GM12878 (cell line): ENCODE measurements around the gene ARHGEF25. TPM values are rescaled to one million over a fixed set of nuclear protein-coding genes. Genes with fewer than 3 reads are reported as not detected.

Experiments
- ATAC-seq: fragments of 200-7000 bp; cut with Tn5 transposase; 3 replicates; pipeline ENCODE4 v1.9.1; 2020; ENCODE audit warnings: mild to moderate bottlenecking, moderate library complexity
- BruUV-seq: library from RNA; stranded (reverse); fragments of 400-500 nt; replicated peaks from 2 replicates; lab custom pipeline; 2021; lab: Mats Ljungman, UMichigan
- CTCF ChIA-PET: fragments of 300-600 bp; sonication (Branson Sonifier 250); formaldehyde crosslinking; extraction: SDS; loops from one replicate; lab custom pipeline; 2021; ENCODE audit warnings: inconsistent platforms; lab: Yijun Ruan, JAX
- POLR2A ChIA-PET: fragments of 350-600 bp; formaldehyde crosslinking; extraction: SDS; loops from one replicate; lab custom pipeline; 2021; ENCODE audit warnings: inconsistent platforms; lab: Charles Lee
- RAD21 ChIA-PET: fragments of 300-600 bp; sonication (Branson Sonifier 250); formaldehyde crosslinking; loops from one replicate; lab custom pipeline; 2023; ENCODE audit warnings: antibody characterized with exemption; ENCODE audit not compliant: unreplicated experiment; lab: Charles Lee
- SMC1A ChIA-PET: fragments of 300-600 bp; sonication (Branson Sonifier 250); formaldehyde crosslinking; loops from one replicate; lab custom pipeline; 2023; ENCODE audit not compliant: unreplicated experiment, uncharacterized antibody; lab: Charles Lee
- DNase-seq: peaks from one replicate; pipeline ENCODE4 v3.0.0-alpha.2; 2011; ENCODE audit warnings: low read depth, low spot score
- FAIRE-seq: peaks from 3 replicates; lab custom pipeline; 2011; peaks lifted over from hg19 to GRCh38; lab: Jason Lieb, UNC
- H2AFZ ChIP-seq: 2 replicates; pipeline ENCODE4 v1.6.0; 2011; ENCODE audit warnings: low read depth, low read length, control low read depth; ENCODE audit not compliant: control insufficient read depth
- H3K27ac ChIP-seq: 2 replicates; pipeline ENCODE4 v1.5.1; 2011; ENCODE audit warnings: control low read depth; ENCODE audit not compliant: control insufficient read depth, insufficient read depth
- H3K27me3 ChIP-seq, 2 experiments: replicated peaks in 1 of 2; 2 replicates each; pipeline versions ENCODE4 v1.6.0 to v1.6.1; 2011; ENCODE audit warnings: low read length in 1 of 2; ENCODE audit not compliant: control insufficient read depth in 2 of 2, insufficient read depth in 2 of 2
- H3K36me3 ChIP-seq, 2 experiments: 2 replicates each; pipeline ENCODE4 v1.5.1; 2011; ENCODE audit warnings: low read length in 1 of 2; ENCODE audit not compliant: control insufficient read depth in 2 of 2, insufficient read depth in 2 of 2
- H3K4me1 ChIP-seq: 2 replicates; pipeline ENCODE4 v1.6.1; 2011; ENCODE audit warnings: mild to moderate bottlenecking, low read length, moderate library complexity, mixed read lengths; ENCODE audit not compliant: control insufficient read depth, insufficient read depth
- H3K4me2 ChIP-seq: 2 replicates; pipeline ENCODE4 v1.6.0; 2011; ENCODE audit warnings: control low read depth; ENCODE audit not compliant: control insufficient read depth, insufficient read depth
- H3K4me3 ChIP-seq: fragments of 200-600 bp; sonication (generic); 2 replicates; pipeline ENCODE4 v1.5.1; 2016
- H3K79me2 ChIP-seq: 2 replicates; pipeline ENCODE4 v1.6.0; 2011; ENCODE audit warnings: low read length; ENCODE audit not compliant: control insufficient read depth, insufficient read depth
- H3K9ac ChIP-seq: 2 replicates; pipeline ENCODE4 v1.8.0; 2011; ENCODE audit warnings: low read length, control low read depth, mixed read lengths; ENCODE audit not compliant: control insufficient read depth, insufficient read depth
- H3K9me3 ChIP-seq: replicated peaks from 3 replicates; pipeline ENCODE4 v1.5.1; 2011; ENCODE audit warnings: mild to moderate bottlenecking, low read length; ENCODE audit not compliant: control insufficient read depth, insufficient read depth
- H4K20me1 ChIP-seq: 2 replicates; pipeline ENCODE4 v1.6.0; 2011; ENCODE audit not compliant: control insufficient read depth, insufficient read depth
- ATF3 ChIP-seq: IDR thresholded peaks from 2 replicates; pipeline ENCODE4 v1.6.1; 2011; ENCODE audit warnings: low read depth, mild to moderate bottlenecking, low read length, moderate library complexity, borderline replicate concordance; ENCODE audit errors: extremely low read depth
- BCL11A ChIP-seq: IDR thresholded peaks from 2 replicates; pipeline ENCODE4 v1.6.1; 2011; ENCODE audit warnings: low read depth, low read length
- BCL3 ChIP-seq: IDR thresholded peaks from 2 replicates; pipeline ENCODE4 v1.6.1; 2011; ENCODE audit warnings: borderline replicate concordance, low read depth, mild to moderate bottlenecking, moderate library complexity, low read length; ENCODE audit not compliant: insufficient read depth, poor library complexity, severe bottlenecking
- CBX3 ChIP-seq: fragments of 200-600 bp; sonication (generic); IDR thresholded peaks from 2 replicates; pipeline ENCODE4 v1.6.1; 2016; ENCODE audit warnings: low read depth, borderline replicate concordance
- HCFC1 ChIP-seq: fragments of 150-350 bp; IDR thresholded peaks from 2 replicates; pipeline ENCODE4 v1.6.1; 2014; ENCODE audit warnings: low read length
- HDAC2 ChIP-seq: fragments of 200-600 bp; sonication (generic); IDR thresholded peaks from 2 replicates; pipeline ENCODE4 v1.6.1; 2017
- NBN ChIP-seq: fragments of 450-650 bp; IDR thresholded peaks from 2 replicates; pipeline ENCODE4 v1.6.1; 2016
- NFYA ChIP-seq: IDR thresholded peaks from 2 replicates; pipeline ENCODE4 v1.6.1; 2011; ENCODE audit warnings: low read depth, mild to moderate bottlenecking, low read length, improper control_type of control experiment, borderline replicate concordance
- NFYB ChIP-seq: IDR thresholded peaks from 2 replicates; pipeline ENCODE4 v1.6.1; 2011; ENCODE audit warnings: low read depth, mild to moderate bottlenecking, low read length, improper control_type of control experiment, moderate library complexity; ENCODE audit not compliant: insufficient read depth
- PBX3 ChIP-seq: IDR thresholded peaks from 2 replicates; pipeline ENCODE4 v1.6.1; 2011; ENCODE audit warnings: mild to moderate bottlenecking, low read depth, low read length, moderate library complexity; ENCODE audit not compliant: insufficient replicate concordance
- RB1 ChIP-seq: fragments of 450-650 bp; formaldehyde crosslinking; IDR thresholded peaks from 2 replicates; pipeline ENCODE4 v1.6.1; 2017; ENCODE audit warnings: mild to moderate bottlenecking, borderline replicate concordance
- RBBP5 ChIP-seq: fragments of 200-600 bp; sonication (generic); conservative IDR thresholded peaks from 2 replicates; pipeline ENCODE4 v1.6.1; 2016
- RCOR1 ChIP-seq: conservative IDR thresholded peaks from 2 replicates; pipeline ENCODE4 v1.6.1; 2012; ENCODE audit warnings: low read depth, low read length, improper control_type of control experiment
- RUNX3 ChIP-seq: IDR thresholded peaks from 2 replicates; pipeline ENCODE4 v1.6.1; 2012; ENCODE audit warnings: low read length, inconsistent platforms
- SIX5 ChIP-seq: IDR thresholded peaks from 2 replicates; pipeline ENCODE4 v1.6.1; 2011; ENCODE audit warnings: mild to moderate bottlenecking, low read depth, low read length, moderate library complexity; ENCODE audit not compliant: severe bottlenecking
- SREBF2 ChIP-seq: IDR thresholded peaks from 2 replicates; pipeline ENCODE4 v1.6.1; 2012; ENCODE audit warnings: mild to moderate bottlenecking, low read length
- SUPT20H ChIP-seq: IDR thresholded peaks from 2 replicates; pipeline ENCODE4 v1.6.1; 2011; ENCODE audit warnings: low read depth, mild to moderate bottlenecking, low read length, moderate library complexity, borderline replicate concordance; ENCODE audit not compliant: control insufficient read depth
- ZBTB33 ChIP-seq: fragments of 450-650 bp; IDR thresholded peaks from 2 replicates; pipeline ENCODE4 v1.6.1; 2017; ENCODE audit warnings: mild to moderate bottlenecking
- ZNF384 ChIP-seq: IDR thresholded peaks from 2 replicates; pipeline ENCODE4 v1.6.1; 2012; ENCODE audit warnings: low read depth, mild to moderate bottlenecking, low read length, improper control_type of control experiment, borderline replicate concordance
- WGBS: methylation state at CpG from one replicate; pipeline ENCODE4 v1.1.6; 2016; ENCODE audit warnings: low lambda C conversion rate; ENCODE audit not compliant: insufficient replicate concordance, insufficient coverage; ENCODE audit errors: missing lambda C conversion rate; 5-methylcytosine and 5-hydroxymethylcytosine counted together
- in situ Hi-C: fragments of 300-500 bp; cut with MboI; formaldehyde crosslinking; loops from 9 replicates; pipeline ENCODE4 v1.14.3; 2018; ENCODE audit warnings: mixed read lengths
- intact Hi-C: fragments of 100-400 bp; cut with micrococcal nuclease; formaldehyde crosslinking; loops from one replicate; pipeline ENCODE4 v1.14.2; 2022; ENCODE audit not compliant: unreplicated experiment
- polyA plus RNA-seq, 11 experiments: library from polyadenylated mRNA; depleted of rRNA in 4 of 11; unstranded in 6 of 11; stranded (reverse) in 5 of 11; fragments of >200 nt; fragmentation: Nextera tagmentation in 4 of 11; fragmentation: Illumina TruSeq in 1 of 11; extraction: Ambion mirVana in 4 of 11; extraction: Trizol in 1 of 11; gene quantifications; 1 replicate in 1 of 11; 2 replicates in 10 of 11; pipeline versions ENCODE4 v1.2.1 to v1.2.3, GENCODE V29; 2011 to 2016; ENCODE audit warnings: inconsistent platforms in 2 of 11, missing spikeins in 2 of 11, low read depth in 1 of 11
- total RNA-seq, 4 experiments: library from RNA; depleted of rRNA in 3 of 4; stranded (reverse); fragments of >200 nt in 3 of 4; fragmentation: Illumina TruSeq in 1 of 4; extraction: Trizol in 1 of 4; gene quantifications; 2 replicates each; pipeline versions ENCODE4 v1.2.1 to v1.2.3, GENCODE V29; 2013 to 2021

ARHGEF25 gene
- total and polyA plus RNA-seq, 10 of the 15 experiments (the other 5 are each of a cell fraction or from before 2014, with no cell fraction given) = 0.08 to 4.5 (median 1.2) TPM; not detected in 3

- ChIA-PET POLR2A (no interaction called here), CTCF (interaction anchor here (0.7 to 6.1 kb wide), 8 partner anchors 10 to 186 kb away, joined by 3 to 38 read pairs (median 4); no protein-coding TSS in a partner anchor), SMC1A (interaction anchor here (1.1 to 3.1 kb wide), 3 partner anchors 23 to 179 kb away, joined by 3 to 15 read pairs (median 9); no protein-coding TSS in a partner anchor)
- in situ Hi-C loops = no loop called here
- DNase-seq (no peak), ATAC-seq (no peak), FAIRE-seq (no peak)
- Histone ChIP-seq H2AFZ (no peak overlapping the region), H3K4me3 (no peak overlapping the region), H3K4me1 (no peaks in the 10 kb centered on the region), H4K20me1 (no peaks in the 10 kb centered on the region), H3K4me2 (no peak overlapping the region), H3K27me3 (no peaks in the 10 kb centered on the region; a peak in 1 of 4 replicates), H3K9ac (no peak overlapping the region), H3K9me3 (no peaks in the 10 kb centered on the region)
- BruUV-seq = no TSS peak
- WGBS = 43% methylated on average over 3 of the region's 3 CpGs
- TF ChIP-seq PBX3 = no peak
- TF ChIP-seq ZNF384 = no peak
- no peak for TF ChIP-seq BCL11A
- no peak for TF ChIP-seq SREBF2
- TF ChIP-seq NFYB = no peak
- no peak for TF ChIP-seq HDAC2
- TF ChIP-seq HCFC1 = no peak
- no peak for TF ChIP-seq BCL3
- no peak for TF ChIP-seq ATF3
- TF ChIP-seq SUPT20H = no peak
- TF ChIP-seq ZBTB33 = no peak
- no peak for TF ChIP-seq NBN
- no peak for TF ChIP-seq CBX3
- no peak for TF ChIP-seq RCOR1
- no peak for TF ChIP-seq RBBP5
- no peak for TF ChIP-seq SIX5
- TF ChIP-seq RUNX3 = no peak
- no peak for TF ChIP-seq NFYA
- TF ChIP-seq RB1 = no peak
- TF ChIP-seq, all 136 proteins: peak for 0
- Histone ChIP-seq H3K36me3 (no peaks in the 10 kb centered on the region), H3K79me2 (no peaks in the 10 kb centered on the region), H3K27ac (no peak overlapping the region)
- RAD21 ChIA-PET = interaction anchor here (1.0 to 1.1 kb wide), 2 partner anchors 24 to 56 kb away, joined by 3 read pairs; no protein-coding TSS in a partner anchor
- intact Hi-C loops = no loop called here
Measured at GRCh38 chr12:57638096-57638495, 26.9 kb downstream of the ARHGEF25 start.
